ELR (cell line): Measurements from ENCODE around the gene PPP1R15B.

ENCODE experiments used
- DNase-seq: peaks from one replicate; pipeline ENCODE4 v3.0.0-alpha.2; 2015; ENCODE audit warnings: low read depth

Gene PPP1R15B

GRCh38 chr1:204411451-204412204 is at the start of gene PPP1R15B:
Gene PPP1R15B (minus strand): TSS chr1:204411817. CDS start chr1:204411411, 406 bp downstream.
- peak; percentile 99 for DNase-seq

DNA sequence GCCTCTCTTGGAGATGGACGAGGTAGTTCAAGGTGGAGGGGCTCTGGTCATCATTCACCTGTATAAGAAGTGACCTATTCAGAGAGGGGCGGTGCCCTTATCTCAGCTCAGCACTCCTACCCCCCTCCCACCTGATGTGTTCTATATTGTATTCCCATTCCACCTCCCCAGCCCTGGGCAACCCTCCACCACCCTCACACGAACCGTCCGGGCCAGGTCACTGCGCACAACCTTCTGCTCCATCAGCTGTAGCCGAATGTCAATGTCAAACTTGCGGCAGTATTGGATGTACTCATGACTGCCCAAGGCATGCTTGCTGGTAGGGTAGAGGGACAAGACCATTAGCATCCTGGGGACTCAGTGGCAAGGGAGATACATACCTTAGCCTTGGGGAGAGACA is 48.7 kb upstream of the PPP1R15B start:
- no peak for DNase-seq

DNA sequence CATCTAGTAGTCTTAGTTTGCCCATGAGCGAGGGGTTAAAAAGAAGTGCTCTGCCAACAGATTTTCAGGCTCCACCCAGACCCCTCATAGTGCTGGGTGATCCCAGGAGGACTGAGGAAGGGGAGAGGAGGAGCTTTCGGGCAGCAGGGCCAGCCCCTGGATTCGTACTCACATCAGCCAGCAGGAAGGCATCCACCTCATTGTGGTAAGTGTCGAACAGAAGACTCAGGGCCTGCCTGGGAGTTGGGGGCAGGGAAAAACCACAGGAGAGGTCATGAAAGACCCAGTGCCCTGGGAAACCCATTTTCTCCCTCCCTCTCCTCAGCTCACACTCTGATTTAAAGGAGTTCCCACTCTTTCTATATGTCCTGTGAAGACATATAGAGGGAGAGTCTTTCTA is 48.1 kb upstream of the PPP1R15B start:
- no peak for DNase-seq

- no peak for DNase-seq
Observed at GRCh38 chr1:204457666-204458065, 46.0 kb upstream of the PPP1R15B start.

GRCh38 chr1:204456826-204457442 is 45.3 kb upstream of the PPP1R15B start:
- no peak for DNase-seq

DNA sequence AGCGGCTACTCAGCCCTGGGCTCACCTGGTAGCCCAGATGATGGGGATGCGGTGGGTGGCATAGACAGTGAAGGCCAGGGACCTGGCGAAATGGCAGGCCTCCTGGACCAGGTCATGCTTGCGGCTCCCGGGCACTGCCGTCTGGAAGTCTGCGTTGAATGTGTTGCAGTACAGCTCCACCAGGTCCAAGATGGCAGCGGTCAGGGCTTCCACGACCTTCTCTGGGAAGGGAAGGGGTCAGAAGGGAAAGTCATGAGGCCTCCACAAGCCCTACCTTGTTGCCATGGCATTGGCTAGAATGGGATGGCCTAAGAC is 44.2 kb upstream of the PPP1R15B start:
- DNase-seq = no peak

GRCh38 chr1:204455063-204455830 is 43.6 kb upstream of the PPP1R15B start:
- no peak for DNase-seq

DNA sequence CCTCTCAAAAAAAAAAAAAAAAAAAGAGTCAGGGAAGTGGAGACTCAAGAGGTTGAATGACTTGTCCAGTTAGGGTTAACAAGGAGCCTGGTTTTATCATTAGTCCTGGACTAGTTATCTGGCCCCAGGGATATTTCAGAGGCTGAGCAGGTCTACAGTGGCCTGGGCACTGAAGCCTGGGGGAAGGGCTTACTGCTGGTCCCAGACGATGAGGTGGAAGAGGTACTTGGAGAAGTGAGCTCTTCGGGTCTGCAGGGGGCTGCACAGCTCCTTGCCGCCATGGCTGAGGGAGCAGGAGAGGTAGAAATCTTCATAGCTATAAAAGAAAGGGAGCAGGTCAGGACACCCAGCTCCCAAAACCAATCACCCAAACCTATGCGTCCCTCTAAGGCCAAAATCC is 42.9 kb upstream of the PPP1R15B start:
- no peak for DNase-seq

GRCh38 chr1:204453141-204453772 is 41.6 kb upstream of the PPP1R15B start:
- DNase-seq = no peak

GRCh38 chr1:204451352-204452124 is 39.9 kb upstream of the PPP1R15B start:
- no peak for DNase-seq

- no peak for DNase-seq
Observed at GRCh38 chr1:204450461-204451257, 39.0 kb upstream of the PPP1R15B start.

DNA sequence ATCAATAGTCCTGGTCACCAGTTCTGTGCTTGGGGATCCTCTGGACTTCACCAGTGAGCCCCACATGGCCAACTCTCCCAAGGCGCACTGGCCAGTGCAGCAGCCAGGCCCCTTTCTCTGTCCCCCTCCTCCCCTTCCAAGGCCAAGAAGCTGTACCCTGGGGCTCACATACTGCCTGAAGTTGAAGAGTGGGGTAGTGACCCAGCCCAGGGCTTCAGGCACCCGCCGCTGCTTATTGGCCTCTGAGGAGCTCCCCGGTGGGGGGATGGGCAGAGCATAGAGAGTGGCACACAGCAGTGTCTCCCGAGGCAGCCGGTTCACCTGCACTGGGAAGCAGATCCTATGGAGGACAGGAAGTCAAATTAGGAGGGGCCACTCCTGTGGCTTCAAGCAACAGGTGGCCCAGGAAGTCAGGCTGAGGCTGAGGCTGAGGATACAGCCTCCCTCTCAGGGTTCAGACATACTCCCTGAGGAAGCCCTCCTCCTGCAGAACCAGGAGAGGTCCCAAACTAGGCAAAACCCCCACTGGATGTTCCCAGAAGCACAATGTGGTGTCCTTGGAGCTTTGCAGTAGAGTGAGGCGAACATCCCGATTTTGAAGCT is 38.2 kb upstream of the PPP1R15B start:
- DNase-seq = no peak

GRCh38 chr1:204448991-204449677 is 37.5 kb upstream of the PPP1R15B start:
- DNase-seq = no peak

DNA sequence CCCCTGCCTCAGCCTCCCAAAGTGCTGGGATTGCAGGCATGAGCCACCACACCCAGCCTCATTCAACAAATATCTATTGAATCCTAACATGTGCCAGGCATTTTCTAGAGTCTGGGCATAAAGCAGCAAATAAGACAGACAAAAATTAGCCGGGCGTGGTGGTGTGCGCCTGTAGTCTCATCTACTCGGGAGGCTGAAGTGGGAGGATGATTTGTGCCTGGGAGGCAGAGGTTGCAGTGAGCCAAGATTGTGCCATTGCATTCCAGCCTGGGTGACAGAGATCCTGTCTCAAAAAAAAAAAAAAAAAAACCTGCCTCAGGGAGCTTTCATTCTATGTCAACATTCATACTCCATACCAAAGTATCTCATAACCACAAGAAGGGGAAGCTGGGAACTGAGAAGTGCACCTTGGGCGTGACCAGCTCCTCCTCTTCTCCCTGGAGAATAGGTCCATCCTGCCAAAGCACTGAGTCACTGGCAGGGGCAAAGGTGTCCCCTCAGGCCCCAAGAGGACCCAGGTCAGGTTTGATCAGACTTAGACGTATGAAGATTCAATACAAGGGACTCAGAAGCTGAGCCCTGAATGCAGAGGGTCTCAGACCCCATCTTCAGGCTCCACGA is 36.8 kb upstream of the PPP1R15B start:
- peak; percentile 58 for DNase-seq

DNA sequence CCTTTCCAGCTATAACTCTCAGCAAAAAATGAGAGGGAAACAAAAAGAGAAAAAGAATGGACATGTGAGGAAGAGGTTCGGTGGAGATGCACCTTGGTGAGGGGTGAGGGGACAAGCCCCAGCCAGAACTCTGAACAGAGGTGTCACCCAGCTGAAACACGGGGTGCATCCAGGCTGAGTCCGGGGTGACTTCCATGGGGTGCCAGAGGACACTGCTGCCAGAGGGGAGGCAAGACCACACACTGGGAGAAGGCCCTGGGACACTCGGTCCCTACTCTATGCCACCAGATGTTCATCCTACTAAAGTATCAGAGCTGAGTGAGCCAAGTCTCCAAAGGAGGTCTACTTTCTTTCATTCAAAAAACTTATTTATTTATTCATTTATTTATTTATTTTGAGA is 36.1 kb upstream of the PPP1R15B start:
- no peak for DNase-seq

- DNase-seq = no peak
Observed at GRCh38 chr1:204447190-204447589, 35.6 kb upstream of the PPP1R15B start.

- peak; percentile 72 for DNase-seq
Observed at GRCh38 chr1:204446413-204447111, 34.9 kb upstream of the PPP1R15B start.

GRCh38 chr1:204445860-204446412 is 34.3 kb upstream of the PPP1R15B start:
- DNase-seq = peak; percentile 61
